ENCODE measurements around the gene TP53AIP1. TPM values are rescaled to one million over a fixed set of nuclear protein-coding genes. Genes with fewer than 3 reads are reported as not detected.

Gene TP53AIP1
- total RNA-seq, 6 experiments from 2014 or later: 0.22 TPM; not detected in 5

DNA sequence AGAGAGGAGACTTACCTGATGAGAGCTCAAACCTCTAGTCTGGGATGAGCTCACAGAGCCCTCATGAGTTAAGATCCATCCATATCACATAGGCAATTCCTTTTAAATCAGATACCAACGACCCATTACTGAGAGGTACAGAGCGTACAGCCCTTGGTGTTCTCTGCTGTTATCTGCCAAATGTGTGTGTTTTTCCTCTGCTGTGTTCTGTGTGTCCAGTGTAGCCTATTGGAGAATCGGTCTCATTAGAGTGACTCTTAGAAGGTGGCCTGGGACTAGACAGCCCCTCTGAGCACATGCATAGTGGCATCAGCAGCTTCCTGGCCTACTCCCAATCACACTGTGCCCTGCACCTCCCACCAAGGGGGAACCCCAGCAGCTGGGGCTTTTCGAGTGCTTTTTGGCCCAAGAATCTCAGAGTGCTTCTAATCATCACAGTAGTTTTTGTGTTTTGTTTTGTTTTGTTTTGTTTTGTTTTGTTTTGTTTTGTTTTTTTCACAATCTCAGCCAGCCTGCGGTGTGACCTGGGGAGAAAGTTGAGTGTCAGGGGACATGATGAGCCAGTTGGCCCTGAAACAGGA is 25.4 kb downstream of the TP53AIP1 start:
- no peak overlapping the region for H3K4me3 ChIP-seq
- 48% methylated on average over 3 of the region's 5 CpGs for WGBS (ENCODE audit: insufficient coverage, low coverage, low lambda C conversion rate, missing lambda C conversion rate)
- no peaks in the 10 kb centered on the region for H3K36me3 ChIP-seq
- no peaks in the 10 kb centered on the region for H3K9me3 ChIP-seq
- TF ChIP-seq, protein P1, sequence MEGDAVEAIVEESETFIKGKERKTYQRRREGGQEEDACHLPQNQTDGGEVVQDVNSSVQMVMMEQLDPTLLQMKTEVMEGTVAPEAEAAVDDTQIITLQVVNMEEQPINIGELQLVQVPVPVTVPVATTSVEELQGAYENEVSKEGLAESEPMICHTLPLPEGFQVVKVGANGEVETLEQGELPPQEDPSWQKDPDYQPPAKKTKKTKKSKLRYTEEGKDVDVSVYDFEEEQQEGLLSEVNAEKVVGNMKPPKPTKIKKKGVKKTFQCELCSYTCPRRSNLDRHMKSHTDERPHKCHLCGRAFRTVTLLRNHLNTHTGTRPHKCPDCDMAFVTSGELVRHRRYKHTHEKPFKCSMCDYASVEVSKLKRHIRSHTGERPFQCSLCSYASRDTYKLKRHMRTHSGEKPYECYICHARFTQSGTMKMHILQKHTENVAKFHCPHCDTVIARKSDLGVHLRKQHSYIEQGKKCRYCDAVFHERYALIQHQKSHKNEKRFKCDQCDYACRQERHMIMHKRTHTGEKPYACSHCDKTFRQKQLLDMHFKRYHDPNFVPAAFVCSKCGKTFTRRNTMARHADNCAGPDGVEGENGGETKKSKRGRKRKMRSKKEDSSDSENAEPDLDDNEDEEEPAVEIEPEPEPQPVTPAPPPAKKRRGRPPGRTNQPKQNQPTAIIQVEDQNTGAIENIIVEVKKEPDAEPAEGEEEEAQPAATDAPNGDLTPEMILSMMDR (IDR thresholded peaks at IDR 0.05): no peak
- no peak for TF ChIP-seq POLR2A (IDR thresholded peaks at IDR 0.05)
- intact Hi-C loops (cut with DNase I): no loop called here
- H3K27me3 ChIP-seq: no peaks in the 10 kb centered on the region
- H3K4me1 ChIP-seq: no peaks in the 10 kb centered on the region
- DNase-seq (no peak), ATAC-seq (no peak)
- H3K27ac ChIP-seq: no peak overlapping the region

- Histone ChIP-seq H3K4me1 (no peaks in the 10 kb centered on the region), H3K36me3 (no peaks in the 10 kb centered on the region), H3K27ac (no peak overlapping the region), H3K27me3 (no peaks in the 10 kb centered on the region), H3K4me3 (no peak overlapping the region), H3K9me3 (no peaks in the 10 kb centered on the region)
- TF ChIP-seq POLR2A (IDR thresholded peaks at IDR 0.05): no peak
- TF ChIP-seq, protein P1 (IDR thresholded peaks at IDR 0.05): no peak
- intact Hi-C loops (cut with DNase I): no loop called here
- DNase-seq (peak in 1 of 3 donors; percentile 16), ATAC-seq (no peak)
- 40% methylated on average over 1 of the region's 2 CpGs for WGBS (ENCODE audit: insufficient coverage, low coverage, low lambda C conversion rate, missing lambda C conversion rate)
These were observed 26.0 kb downstream of the TP53AIP1 start for GRCh38 chr11:128916681-128917080.

DNA sequence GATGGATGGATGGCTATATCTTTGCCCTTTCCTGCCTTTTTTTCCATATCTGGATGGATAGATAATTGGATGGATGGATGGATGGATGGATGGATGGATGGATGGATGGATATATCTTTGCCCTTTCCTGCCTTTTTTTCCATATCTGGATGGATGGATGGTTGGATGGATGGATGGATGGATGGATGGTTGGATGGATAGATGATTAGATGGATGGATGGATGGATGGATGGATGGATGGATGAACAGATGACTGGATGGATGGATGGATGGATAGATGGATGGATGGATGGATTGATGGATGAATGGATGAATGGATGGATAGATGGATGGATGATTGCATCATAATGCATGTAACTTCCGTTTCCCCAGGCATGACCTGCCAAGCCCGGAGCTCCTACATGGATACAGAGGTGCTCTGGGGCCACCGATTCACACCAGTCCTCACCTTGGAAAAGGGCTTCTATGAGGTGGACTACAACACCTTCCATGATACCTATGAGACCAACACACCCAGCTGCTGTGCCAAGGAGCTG is 26.6 kb downstream of the TP53AIP1 start:
- WGBS (ENCODE audit: insufficient coverage, low coverage, low lambda C conversion rate, missing lambda C conversion rate): 0% methylated on average over 1 of the region's 3 CpGs
- DNase-seq: peak in 1 of 3 donors; percentile 19
- no peak for ATAC-seq
- no peak for TF ChIP-seq POLR2A (IDR thresholded peaks at IDR 0.05)
- TF ChIP-seq, protein P1 (IDR thresholded peaks at IDR 0.05): no peak
- Histone ChIP-seq H3K27me3 (no peaks in the 10 kb centered on the region), H3K27ac (no peak overlapping the region), H3K36me3 (no peaks in the 10 kb centered on the region), H3K4me3 (no peak overlapping the region), H3K9me3 (no peaks in the 10 kb centered on the region), H3K4me1 (no peaks in the 10 kb centered on the region)
- intact Hi-C loops (cut with DNase I): no loop called here

DNA sequence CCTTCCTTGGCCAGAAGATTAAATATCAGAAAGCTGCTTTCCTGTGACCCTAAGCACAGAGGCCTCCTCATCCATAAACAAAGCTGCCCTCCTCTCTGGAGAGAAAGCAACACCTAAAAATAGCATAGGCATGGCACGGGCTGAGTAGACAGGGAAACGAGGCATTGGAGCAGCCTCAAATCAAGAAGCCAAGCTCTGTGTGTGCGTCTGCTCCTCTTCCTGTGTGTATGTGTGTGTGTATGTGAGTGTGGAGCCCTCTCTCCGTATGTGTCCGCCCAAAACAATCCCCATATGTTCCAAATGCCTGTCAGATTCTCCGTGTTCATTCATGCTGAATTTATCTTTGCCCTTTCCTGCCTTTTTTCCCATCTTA is 27.5 kb downstream of the TP53AIP1 start:
- ATAC-seq: no peak
- no peak for TF ChIP-seq POLR2A (IDR thresholded peaks at IDR 0.05)
- TF ChIP-seq, protein P1 (IDR thresholded peaks at IDR 0.05): no peak
- 71% methylated on average over 5 of the region's 6 CpGs for WGBS (ENCODE audit: insufficient coverage, low coverage, low lambda C conversion rate, missing lambda C conversion rate)
- H3K36me3 ChIP-seq: no peaks in the 10 kb centered on the region
- intact Hi-C loops (cut with DNase I): no loop called here
- H3K9me3 ChIP-seq: no peaks in the 10 kb centered on the region
- no peaks in the 10 kb centered on the region for H3K27me3 ChIP-seq
- H3K4me3 ChIP-seq: no peak overlapping the region
- DNase-seq: no peak
- no peaks in the 10 kb centered on the region for H3K4me1 ChIP-seq
- no peak overlapping the region for H3K27ac ChIP-seq
